CD1c-positive myeloid dendritic cell (primary cell): ENCODE measurements around the gene SENP8.
A peak's percentile ranks its signal among the peaks of the same experiment; 100 is the strongest.
"Not testable (repeated sequence)": the region's sequence is repeated elsewhere in the genome, so short reads cannot be mapped to it uniquely, and the experiment has no call there.

ENCODE experiments used
- DNase-seq: peaks from one replicate; pipeline ENCODE4 v3.0.0-alpha.2; 2016; ENCODE audit errors: extremely low spot score

SENP8 gene

DNA sequence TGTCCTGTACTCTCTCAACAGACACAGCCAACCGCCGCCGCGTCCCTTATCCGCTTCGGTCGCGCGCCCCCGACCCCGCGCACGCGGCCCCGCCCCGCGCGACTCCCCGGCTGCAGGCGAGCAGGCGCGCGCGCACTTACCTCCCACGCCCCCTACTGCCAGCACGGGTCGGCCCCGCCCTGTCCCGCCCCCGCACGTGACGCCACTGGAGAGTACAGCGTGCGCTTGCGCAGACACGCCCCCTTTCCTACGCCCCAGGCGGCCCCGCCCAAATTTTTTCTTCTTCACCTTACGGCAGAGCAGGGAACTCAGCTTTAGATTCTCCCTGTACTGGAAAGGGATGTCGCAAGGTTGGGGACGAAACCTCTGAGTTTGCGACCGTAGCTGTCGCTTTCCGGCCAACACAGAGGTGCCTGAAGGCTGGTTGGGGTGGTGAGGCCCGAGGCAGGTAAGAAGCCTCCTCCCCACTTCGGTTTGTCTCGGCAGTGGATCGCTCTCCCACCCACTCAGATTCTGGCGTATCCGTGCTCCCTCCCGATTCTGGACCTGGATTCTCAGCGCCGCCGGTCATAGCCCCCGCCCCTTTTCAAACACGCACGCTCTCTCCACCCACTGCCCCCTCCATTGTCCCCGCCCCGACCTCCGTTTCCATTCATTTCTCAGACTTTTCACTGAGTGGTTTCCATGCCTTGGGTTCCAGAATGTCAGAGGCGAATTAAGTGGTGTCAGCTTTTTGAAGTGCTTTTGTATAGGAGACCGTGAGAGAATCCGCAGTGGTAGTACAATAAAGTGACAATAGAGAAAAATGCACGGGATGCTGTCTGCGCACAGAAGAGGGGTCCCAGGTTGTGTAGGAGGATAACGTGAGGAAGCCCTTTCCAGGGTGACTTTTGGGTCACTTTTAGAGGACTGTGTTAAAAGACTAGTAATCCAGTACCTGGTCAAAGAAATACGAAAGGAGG is at the start of gene SENP8, which contains the start of gene MYO9A:
SENP8 (plus strand) TSS at position 387 of the 962 bp plus-strand sequence. CDS start 21,221 bp downstream, outside the sequence.
MYO9A (minus strand) TSS at position 134 of the 962 bp plus-strand sequence. CDS start 71,587 bp downstream, outside the sequence.
- peak; percentile 100 for DNase-seq

- DNase-seq = no peak
Measured at GRCh38 chr15:72068856-72069255, 49.3 kb upstream of the SENP8 start.

DNA sequence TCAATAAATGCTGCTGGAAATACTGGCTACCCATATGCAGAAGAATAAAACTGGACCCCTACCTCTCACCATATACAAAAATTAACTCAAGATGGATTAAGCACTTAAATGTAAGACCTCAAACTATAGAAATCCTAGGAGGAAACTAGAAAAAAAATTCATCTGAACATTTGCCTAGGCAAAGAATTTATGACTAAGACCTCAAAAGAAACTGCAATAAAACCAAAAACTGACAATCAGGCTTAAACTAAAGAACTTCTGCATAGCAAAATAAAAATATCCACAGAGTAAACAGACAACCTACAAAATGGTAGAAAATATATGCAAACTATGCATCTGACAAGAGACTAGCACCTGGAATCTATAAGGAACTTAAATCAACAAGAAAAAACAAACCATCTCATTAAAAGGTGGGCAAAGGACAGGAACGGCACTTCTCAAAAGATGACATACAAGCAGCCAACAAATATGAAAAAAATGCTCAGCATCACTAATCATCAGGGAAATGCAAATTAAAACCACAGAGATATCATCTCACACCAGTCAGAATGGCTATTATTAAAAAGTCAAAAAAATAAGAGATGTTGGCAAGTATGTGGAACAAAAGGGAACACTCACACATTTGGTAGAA is 47.3 kb upstream of the SENP8 start:
- DNase-seq = no peak

- DNase-seq = not testable (repeated sequence)
Measured at GRCh38 chr15:72071448-72071825, 46.8 kb upstream of the SENP8 start.

DNA sequence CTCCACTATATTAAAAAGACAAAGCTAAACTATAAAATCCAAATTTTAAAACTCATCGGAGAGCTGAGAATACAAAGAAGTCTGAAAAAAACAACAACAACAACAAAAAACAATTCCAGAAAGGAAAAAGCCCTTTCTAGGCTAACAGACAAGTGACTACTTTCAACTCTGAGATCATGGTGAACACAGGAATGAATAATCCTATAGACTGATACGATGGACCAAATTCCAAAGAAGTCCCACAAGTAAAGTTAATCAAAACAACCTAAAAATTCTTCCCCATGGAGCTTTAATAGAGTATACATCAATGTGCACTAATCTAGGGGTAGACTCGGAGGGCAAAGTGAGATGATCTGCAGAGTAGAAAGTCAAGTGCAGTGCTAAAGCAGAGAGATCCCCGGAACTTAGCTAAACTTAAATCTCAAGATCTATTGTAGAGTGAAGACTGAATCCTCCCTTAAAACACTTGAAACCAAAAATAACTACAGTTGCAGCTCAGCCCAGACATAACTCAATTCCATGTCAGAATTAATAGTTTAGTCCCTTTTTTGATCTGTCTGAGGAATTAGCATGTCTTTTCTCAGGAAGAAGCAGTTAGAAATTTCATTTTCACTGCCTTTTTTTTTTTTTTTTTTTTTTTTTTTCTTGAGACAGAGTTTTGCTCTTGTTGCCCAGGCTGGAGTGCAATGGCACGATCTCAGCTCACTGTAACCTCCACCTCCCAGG is 43.7 kb upstream of the SENP8 start:
- DNase-seq = no peak

- no peak for DNase-seq
Measured at GRCh38 chr15:72077950-72078349, 40.3 kb upstream of the SENP8 start.

DNA sequence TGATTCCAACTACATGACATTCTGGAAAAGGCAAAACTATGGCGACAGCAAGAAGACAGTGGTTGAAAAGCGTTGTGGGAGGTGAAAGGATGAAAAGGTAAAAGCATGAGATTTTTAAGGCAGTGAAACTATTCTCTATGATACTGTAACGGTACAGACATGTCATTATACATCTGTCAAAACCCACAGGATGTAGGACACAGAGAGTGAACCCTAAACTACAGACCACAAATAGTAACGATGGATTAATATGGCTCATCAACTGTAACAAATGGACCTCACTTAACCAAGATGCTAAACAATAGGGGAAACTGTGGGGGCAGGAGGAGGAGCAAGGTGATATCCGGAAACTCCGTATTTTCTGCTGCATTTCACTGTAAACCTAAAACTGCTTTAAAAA is 39.3 kb upstream of the SENP8 start:
- no peak for DNase-seq

DNA sequence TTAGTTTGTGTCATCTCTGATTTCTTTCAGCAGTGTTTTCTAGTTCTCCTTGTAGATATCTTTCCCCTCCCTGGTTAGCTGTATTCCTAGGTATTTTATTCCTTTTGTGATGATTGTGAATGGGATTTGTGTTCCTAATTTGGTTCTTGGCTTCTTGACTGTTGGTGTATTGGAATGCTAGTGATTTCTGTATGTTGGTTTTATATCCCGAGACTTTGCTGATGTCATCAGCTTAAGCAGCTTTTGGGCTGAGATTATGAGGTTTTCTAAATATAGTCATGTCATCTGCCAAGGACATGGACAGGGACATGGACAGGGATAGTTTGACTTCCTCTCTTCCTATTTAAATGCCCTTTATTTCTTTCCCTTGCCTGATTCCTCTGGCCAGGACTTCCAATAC is 36.0 kb upstream of the SENP8 start:
- DNase-seq = no peak

DNA sequence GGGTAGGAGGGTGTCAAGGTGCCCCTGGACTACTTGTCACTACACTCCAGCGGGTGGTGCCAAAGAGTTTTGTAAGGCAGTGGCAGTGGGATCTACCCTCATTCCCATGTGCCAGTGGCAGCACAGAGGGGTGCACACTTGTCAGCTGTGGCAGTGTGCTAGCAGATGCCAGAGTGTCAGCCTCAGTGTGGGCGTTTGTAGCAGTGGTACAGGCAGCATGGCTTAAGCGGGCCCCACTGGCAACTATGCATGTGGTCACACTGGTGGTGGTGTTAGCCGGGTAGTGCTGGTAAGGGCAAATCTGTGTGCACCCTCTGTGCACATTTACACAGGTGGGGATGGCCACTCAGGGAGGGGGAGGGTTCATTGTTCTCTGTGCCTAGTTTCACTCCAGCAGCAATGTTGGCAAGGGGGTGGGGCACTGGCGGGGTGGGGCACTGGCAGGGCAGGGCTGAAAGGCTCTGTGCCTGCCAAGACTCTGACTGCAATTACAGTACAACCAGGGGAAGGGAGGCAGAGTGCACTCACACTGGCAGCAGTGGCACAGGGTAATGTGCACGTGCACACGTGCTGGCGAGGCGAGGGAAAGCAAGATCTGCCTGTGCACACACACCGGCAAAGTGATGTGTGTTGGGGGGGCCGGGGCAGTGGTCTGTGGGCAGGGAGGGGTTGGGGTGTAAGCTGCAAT is 32.0 kb upstream of the SENP8 start:
- no peak for DNase-seq

- no peak for DNase-seq
Measured at GRCh38 chr15:72086920-72087648, 31.1 kb upstream of the SENP8 start.

DNA sequence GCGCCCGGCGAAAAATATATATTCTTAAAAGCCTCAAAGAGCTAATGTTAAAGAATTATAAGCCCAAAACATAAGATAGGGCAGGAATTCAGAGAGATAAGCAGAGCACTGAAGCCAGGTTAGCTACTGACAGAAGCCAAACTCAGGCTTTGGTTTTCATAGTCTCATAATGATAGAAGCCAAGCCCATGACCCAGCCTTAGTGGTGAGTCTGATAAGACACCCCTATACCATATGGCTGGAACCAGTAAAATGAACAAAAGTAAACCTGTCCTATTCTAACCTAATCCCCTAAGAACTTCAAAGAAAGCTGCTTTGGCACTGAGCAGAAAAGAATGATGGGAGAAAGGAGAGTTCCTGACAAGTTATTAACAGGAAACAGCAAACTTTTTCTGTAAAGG is 26.2 kb upstream of the SENP8 start:
- DNase-seq = no peak

DNA sequence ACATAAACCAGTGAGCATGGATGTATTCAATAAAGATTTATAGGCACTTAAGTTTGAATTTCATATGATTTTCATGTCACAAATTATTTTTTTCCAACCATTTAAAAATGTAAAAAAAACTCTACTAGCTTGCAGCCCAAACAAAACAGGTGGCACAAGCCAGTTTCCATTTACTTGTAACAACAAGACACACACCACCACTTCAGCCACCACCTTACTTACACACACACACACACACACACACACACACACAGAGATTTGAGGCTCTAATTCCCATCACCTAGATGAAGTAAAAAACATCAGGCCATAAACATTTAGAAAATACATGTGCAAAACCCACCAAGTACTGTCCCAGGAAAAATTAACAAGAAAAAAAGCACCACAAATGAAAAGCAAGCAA is 25.5 kb upstream of the SENP8 start:
- DNase-seq = no peak

GRCh38 chr15:72096796-72097195 is 21.4 kb upstream of the SENP8 start:
- no peak for DNase-seq

- DNase-seq = no peak
Measured at GRCh38 chr15:72098040-72098439, 20.2 kb upstream of the SENP8 start.

GRCh38 chr15:72099155-72099554 is 19.0 kb upstream of the SENP8 start:
- no peak for DNase-seq

GRCh38 chr15:72100551-72100950 is 17.7 kb upstream of the SENP8 start:
- not testable (repeated sequence) for DNase-seq

DNA sequence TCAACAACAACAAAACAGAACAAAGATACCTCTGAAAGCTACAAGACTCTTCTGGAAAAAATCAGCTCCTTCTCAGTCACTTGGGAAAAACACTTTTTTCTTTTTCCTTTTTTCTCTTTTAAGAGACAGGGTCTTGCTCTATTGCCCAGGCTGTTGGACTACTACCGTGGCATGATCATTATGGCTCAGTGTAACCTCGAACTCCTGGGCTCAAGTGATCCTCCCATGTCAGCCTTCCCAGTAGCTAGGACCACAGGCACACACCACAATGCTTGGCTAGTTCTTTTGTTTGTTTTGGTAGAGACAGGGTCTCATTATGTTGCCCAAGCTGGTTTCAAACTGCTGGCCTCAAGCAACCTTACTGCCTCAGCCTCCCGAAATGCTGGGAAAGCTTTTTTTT is 13.1 kb upstream of the SENP8 start:
- no peak for DNase-seq

DNA sequence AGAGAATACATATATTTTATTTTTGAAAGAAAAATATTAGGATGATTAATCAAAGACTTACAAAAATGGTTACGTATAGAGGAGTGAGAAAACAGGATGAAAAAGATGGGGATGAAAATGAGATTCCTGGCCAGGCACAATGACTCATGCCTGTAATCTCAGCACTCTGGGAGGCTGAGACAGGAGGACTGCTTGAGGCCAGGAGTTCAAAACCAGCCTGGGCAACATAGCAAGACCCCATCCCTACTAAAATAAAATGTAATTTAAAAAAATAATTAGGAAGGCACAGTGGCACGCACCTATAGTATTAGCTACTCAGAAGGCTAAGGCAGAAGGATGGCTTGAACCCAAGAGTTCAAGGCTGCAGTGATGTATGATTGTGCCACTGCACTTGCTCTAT is 12.1 kb upstream of the SENP8 start:
- DNase-seq = no peak

DNA sequence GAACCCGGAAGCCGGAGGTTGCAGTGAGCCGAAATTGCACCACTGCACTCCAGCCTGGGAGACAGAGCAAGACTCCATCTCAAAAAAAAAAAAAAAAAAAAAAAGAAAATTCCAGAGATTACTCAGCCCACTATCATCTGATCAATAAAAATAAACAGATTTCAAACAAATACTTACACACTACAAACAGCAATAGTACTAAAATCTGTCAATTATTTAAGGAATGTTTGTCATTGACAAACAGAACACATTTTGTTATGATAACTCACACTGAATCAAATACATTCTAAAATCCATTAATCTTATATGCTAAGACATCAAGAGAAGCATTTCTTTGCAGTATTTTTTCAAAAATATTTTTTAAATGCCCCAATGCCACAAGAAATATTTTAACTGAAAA is 7.8 kb upstream of the SENP8 start:
- no peak for DNase-seq

GRCh38 chr15:72112116-72112515 is 6.1 kb upstream of the SENP8 start:
- DNase-seq = no peak

DNA sequence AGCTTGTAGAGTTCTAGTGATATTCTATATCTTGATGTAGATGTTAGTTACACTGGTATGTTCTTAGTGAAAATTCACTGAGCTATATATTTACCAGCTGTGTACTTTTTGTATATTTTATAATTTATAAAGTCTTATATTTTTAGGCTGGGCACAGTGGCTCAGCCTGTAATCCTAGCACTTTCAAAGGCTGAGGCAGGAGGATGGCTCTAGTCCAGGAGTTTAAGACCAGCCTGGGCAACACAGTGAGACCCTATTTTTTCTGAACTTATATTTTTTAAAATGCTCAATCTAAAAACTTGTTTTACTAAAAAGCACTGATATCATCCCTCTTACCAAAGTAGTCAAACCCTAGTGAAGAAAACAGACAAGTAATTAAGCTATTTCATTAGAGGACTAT is 5.4 kb upstream of the SENP8 start:
- DNase-seq = no peak
